Amygdala (tissue), 56 donors: ENCODE data around the gene EXOC3L4.

Experiments used
- DNase-seq, 56 donors: peaks; one replicate each; lab custom pipeline; 2025; lab: John Stamatoyannopoulos, UW

Gene EXOC3L4

GRCh38 chr14:103128631-103129300 is 34.2 kb downstream of the EXOC3L4 start:
- DNase-seq = peak in 11 of 56 donors; percentile 34 to 67 (median 44)

DNA sequence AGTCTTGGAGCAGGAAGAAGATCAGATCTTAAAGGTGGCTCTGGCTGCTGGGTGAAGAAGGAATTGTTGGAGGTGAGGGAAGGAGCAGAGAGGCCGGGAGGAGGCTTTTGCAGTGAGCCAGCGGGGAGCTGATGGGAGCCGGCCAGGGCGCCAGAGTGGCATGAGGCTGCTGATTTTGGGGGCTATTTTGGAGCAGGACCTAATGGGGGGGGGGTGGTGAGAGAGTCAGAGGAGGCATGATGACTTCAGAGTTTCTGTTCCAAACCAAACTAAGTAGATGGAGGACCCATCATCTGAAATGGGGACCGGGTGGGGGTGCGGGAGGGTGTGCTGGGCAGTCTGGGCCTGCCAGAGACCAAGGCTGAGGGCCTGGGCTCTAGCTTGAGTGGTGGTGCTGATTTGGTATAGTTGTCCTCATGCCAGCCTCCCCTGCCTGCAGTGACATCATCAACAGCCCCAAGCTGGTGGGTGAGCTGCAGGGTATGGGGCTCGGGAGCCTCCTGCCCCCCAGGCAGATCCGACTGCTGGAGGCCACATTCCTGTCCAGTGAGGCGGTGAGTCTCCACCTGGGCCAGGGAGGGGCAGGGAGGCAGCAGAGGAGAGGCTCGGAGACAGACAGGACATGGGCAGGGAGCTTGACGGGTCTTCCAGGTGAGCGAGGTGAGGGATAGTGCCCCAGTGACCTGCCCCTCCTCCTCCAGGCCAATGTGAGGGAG is 34.9 kb downstream of the EXOC3L4 start:
- DNase-seq = no peak

DNA sequence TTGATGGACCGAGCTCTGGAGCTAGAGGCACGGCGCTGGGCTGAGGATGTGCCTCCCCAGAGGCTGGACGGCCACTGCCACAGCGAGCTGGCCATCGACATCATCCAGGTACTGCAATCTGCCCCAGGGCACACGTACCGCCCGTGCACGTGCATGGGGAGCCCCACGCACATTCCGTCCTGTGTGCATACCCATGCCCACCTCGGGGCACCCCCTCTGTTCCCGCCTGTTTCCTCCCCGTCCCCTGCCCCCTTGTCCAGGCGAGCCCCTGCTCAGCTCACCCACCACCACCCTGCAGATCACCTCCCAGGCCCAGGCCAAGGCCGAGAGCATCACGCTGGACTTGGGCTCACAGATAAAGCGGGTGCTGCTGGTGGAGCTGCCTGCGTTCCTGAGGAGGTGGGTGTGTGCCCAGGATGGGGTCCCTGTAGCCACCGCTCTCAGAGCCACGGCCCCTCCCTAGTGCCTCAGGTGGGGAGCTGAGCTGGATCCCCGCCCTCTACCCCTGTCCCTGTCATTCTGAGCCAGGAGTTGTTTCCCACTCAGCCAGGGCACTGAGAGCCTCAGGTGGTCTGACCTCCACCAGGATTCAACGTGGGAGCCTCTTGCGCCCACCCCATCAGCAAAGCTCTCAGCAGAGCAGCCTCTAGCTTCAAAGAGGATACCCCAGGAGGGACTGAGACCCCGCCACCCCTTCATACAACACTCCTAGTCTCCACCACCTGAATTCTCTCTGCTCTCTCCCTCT is 35.7 kb downstream of the EXOC3L4 start:
- no peak for DNase-seq

GRCh38 chr14:103130965-103131364 is 36.4 kb downstream of the EXOC3L4 start:
- DNase-seq = no peak

DNA sequence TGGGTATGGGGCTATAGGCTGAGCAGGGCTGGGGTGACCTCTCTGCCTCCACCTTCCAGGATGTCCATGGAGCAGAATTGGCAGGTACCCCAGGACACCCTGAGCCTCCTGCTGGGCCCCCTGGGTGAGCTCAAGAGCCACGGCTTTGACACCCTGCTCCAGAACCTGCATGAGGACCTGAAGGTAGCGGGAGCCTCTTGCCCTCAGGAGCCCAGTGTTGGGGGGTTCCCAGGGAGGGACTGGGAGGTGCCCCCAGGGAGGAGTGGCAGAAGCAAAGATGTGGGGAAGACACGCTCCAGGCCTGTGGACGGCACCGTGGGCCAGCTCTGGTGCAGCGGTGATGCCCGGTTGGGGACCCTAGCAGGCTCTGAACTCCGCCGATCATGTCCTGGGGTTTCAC is 37.1 kb downstream of the EXOC3L4 start:
- DNase-seq = no peak

DNA sequence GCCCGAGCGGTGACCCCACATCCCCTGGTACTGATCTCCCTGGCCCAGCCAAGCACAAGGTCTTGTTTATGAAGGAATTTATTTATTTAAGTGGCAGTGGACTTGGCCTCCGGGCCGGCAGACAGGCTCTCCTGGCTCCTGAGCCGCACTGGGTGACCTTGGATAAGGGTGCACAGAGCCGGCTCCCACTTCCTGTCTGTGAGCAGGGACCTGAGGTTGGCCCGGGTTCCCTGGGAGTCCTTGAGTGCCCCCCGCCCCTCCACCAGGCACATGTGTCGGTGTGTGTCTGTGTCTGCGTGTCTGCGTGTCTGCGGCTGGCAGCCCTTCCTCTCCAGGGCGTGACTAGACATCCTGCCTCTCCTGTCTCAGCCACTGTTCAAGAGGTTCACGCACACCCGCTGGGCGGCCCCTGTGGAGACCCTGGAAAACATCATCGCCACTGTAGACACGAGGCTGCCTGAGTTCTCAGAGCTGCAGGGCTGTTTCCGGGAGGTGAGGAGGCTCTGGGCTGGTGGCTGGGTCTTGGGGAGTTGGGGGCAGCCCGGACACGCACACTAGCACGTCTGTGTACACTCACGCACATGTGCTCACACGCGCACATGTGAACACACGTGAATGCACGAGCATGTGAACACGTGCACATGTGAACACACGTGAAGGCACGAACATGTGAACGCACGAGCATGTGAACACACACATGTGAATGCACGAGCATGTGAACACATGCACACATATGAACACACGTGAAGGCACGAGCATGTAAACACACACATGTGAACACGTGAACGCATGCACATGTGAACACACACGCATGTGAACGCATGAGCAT is 38.1 kb downstream of the EXOC3L4 start:
- no peak for DNase-seq

DNA sequence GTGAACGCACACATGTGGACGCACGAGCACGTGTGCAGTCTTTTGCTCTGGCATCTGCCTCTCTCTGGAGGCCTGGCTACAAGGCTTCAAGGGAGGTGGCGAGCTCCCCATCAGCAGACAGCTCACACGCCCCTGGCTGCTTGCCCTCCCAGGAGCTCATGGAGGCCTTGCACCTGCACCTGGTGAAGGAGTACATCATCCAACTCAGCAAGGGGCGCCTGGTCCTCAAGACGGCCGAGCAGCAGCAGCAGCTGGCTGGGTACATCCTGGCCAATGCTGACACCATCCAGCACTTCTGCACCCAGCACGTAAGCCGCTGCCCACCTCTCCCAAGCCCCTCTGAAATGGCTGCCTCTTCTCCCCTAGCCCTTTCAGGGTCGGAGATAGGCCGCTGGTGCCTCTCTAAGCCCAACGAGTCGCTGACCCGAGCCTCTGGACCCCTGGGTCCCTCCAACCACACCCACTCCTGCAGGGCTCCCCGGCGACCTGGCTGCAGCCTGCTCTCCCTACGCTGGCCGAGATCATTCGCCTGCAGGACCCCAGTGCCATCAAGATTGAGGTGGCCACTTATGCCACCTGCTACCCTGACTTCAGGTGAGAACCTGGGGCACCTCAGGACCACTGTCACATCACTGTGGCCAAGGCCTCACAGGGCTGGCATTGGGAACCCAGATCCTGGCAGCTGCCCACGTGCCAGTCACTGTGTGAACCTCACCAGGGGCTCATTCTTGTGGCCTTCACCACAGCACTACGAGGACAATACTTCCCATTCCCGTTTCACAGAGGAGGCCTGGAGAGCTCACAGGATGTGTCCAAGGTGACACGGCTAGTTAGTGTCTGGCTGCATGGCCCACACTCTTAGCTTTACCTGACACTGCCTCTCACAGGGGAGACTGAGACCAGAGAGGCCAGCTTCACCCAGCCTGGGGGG is 39.0 kb downstream of the EXOC3L4 start:
- DNase-seq = no peak

DNA sequence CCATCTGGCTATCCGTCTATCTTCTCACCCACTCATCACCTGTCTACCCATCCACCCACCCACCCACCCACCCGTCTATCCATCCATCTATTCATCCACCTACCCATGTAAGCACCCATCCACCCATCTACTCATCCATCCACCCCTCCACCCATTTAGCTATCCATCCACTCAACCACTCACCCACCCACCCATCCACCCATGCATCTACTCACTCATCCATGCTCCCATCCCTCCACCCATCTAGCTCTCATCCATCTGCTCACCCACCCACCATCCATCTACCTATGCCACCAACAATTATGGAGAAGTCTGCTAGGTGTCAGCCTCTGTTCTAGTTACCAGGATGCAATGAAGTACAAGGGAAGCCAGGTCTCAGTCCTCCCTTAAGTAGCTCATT is 39.9 kb downstream of the EXOC3L4 start:
- DNase-seq = no peak

DNA sequence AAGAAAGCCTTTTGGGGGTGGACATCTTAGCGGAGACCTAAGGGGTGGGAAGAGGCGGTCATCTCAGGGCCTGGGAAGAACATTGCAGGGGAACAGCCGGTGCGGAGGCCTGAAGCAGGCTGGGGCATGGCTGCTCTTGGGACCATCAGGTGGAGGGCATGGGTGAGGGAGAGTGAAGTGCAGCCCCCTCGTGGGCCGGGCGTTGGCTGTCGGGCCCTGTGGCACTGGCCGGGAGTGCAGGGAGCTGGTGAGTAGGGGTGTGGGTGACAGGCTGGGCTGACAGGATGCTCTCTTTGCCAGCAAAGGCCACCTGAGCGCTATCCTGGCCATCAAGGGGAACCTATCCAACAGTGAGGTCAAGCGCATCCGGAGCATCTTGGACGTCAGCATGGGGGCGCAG is 40.4 kb downstream of the EXOC3L4 start:
- no peak for DNase-seq

DNA sequence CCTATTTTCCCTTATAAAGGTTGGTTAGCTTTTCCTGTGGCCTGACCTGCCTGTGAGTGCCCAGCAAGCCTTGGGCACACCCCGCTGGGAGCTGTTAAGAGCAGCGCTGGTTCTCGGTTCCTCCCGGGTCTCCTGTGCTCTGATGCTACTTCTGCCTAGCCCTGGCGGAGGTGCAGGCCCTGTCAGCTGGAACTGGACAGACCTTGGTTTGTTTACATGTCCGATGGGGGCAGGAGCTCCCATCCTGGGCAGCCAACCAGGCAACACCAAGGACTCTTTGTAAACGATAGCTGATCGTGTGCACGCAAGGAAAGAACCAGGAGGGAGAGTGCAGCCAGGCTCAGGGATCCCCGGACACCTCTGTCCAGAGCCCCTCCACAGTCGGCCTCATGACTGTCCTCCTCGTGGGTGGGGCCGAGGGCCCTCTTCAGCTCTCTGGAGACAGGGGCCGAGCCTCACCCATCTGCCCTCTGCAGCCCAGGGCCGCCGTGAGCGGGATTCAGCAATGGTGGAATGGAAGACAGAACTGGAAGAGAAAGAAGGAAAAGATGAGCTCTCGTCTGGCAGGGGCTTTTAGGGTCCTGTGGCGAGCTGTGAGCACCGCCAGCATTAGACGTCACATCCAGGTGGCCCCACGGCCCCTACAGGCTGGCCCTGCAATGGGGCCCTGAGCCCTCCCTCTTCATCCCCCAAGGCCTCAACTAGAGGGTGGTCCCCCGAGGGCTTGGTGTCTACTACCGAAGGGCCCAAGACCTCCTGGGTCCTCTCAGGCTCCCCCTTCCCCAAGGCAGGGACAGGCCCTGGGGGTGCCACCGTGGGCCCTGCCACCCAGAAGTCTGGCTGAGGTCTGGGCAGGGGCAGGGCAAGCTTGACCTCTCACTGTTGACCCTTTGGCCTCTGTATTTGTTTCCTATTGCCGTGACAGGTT is 41.1 kb downstream of the EXOC3L4 start:
- DNase-seq = no peak

DNA sequence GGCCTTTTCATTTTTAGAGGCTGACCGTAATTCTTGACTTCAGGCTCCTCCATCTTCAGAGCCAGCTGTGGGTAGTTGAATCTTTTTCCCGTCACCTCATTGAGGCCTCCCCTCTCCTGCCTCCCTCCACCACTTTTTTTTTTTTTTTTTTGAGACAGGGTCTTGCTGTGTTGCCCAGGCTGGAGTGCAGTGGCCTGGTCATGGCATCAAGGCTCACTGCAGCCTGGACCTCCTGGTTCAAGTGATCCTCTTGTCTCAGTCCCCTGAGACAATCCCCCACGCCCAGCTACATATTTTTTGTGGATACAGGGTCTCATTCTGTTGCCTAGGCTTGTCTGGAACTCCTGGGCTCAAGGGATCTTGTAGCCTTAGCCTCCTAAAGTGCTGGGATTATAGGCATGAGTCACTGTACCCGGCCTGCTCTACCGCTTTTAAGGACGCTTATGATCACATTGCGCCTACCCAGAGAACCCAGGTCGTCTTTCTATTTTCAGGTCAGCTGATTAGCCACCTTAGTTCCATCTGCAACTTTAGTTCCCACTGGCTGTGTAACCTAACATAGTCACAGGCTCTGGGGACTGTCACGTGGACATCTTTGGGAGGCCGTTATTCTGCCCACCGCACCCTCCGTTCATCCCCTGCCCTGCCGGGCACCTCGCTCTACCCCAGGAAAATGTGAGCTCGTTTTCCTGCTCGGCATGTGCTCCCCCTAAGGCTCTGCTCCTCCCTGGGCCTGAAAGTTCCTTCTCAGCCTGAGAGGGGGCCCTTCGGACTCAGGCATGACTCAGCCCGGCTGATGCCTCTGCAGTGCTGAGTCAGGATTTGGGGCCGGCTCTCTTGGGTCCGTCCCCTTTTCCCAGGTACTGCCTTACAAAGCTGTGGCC is 42.1 kb downstream of the EXOC3L4 start:
- peak in 2 of 56 donors; percentile 7 to 17 for DNase-seq

DNA sequence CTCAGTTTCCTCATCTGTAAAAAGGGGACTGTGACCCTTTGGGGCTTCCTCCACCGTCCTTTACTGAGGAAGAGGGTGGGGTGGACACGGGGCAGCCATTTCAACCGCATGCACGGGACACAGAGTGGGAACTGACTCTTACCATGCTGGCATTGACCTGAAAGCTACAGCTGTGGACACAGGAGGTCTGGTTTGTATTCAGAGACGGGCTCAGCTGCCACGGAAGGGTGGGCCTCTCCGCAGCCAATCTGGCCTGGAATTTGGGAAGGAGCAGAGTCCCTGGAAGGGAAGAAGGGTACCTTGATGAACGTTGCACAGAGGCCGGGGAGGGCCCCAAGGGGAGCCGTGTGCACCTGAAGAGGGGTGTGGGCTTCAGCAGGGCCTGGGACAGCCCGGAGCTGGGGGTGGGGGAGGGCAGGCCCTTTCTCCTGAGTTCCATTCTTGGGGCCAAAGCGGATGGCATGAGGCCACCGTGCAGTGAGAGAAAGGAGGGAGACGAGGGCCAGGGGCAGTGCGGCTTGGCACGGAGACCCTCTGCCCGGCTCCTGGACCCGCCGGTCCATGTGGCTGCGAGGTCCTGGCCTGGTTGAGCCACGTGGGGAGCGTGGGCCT is 43.3 kb downstream of the EXOC3L4 start:
- DNase-seq = no peak

DNA sequence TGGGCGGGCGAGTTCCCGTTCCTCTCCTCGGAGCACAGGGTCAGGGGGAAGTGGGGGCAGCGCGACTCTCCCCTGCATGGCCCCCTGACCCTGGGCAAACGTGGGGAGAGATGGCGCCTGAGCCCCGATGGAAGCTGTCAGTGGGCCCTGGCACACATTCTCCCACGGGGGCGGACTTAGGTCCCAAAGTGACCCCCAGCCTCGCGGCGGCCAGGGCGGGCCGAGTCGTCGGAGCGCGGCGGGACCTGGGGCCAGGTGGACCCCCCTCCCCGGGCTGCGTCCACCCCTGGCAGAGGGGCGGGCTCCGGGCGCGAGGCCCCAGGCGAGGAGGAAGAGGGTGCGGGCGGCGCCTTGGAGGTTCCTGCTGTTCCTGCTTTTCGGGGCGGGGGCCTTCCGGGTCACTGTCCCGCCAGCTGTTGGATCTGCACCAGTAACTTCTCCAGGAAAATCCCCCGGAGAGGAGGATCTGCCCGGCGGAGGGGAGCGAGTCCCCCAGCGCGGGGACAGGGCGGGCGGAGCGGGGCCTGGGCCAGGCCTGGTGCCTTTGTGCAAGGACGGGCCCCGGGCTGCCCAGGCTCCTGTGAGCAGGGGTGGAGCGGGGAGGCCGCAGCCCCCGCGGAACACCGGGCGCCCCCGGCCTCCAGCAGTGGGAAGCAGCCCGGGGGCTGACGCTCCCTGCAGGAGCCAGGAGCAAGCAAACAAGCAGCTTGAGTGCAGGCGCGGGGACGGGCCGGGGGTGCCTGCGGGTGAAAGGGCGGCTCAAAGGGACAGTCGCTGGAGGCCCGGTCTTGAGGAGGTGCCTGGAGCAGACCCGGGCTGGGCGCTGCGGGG is 44.0 kb downstream of the EXOC3L4 start:
- DNase-seq = no peak

DNA sequence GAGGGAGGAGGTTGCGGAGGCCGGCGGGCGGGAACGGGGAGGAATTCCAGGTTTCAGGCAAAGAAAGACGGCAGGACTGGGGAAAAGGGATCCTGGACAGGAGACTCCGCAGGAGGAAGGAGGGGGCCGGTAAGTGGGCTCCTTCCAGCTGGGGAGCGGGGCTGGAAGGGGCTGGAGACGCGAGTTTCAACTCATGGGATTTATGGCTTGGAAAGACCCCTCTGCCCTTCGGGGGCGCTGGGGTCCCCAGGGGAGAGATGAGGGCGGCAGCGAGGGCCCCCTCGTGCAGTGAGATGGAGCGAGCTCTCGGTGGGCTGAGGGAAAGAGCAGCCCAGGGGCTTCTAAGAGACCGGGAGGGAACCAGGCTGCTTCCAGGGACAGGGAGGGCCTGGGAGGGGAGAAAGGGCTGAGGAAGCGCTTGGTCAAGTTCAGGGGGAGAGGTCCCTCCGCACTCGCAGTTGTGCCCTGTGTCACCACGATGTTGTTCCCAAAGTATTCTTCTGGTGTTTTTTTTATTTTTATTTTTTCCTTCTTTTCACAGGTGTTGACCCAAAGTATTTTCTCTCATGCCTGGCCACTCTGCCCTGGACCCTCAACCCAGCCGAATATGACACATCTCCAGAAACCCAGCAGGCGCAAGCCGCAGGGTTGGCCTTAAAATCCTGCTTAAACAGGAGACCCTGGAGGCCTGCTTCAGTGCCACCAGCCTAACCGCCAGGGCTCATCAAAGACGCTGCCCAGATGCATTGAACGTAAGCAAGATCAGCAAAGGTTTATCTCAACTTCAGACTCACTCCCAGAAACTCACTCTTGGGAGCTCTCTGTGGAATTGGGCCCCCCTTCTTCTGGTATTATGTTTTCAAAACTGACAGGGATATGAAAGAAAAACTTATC is 44.9 kb downstream of the EXOC3L4 start:
- no peak for DNase-seq
